CD8-positive, alpha-beta memory T cell (primary cell): Measurements from ENCODE around the gene MARCHF6. TPM values are rescaled to one million over a fixed set of nuclear protein-coding genes. Genes with fewer than 3 reads are reported as not detected.
A peak's percentile ranks its signal among the peaks of the same experiment; 100 is the strongest.

ENCODE experiments used
- CTCF ChIA-PET: fragments of 350-600 bp; sonication (Branson Sonifier 250); formaldehyde crosslinking; loops from one replicate; lab custom pipeline; 2021; ENCODE audit warnings: antibody characterized with exemption; lab: Charles Lee
- POLR2A ChIA-PET: fragments of 350-600 bp; sonication (Branson Sonifier 250); formaldehyde crosslinking; loops from one replicate; lab custom pipeline; 2021; ENCODE audit warnings: antibody characterized with exemption; lab: Charles Lee
- DNase-seq, 5 donors: peaks; one replicate each; pipeline versions ENCODE4 v3.0.0 to v3.0.0-alpha.2; 2020 to 2022; ENCODE audit warnings: mixed read lengths in 1 of 5
- H3K27ac ChIP-seq: one replicate; pipeline ENCODE4 v1.7.0; 2013; ENCODE audit warnings: low read depth, mild to moderate bottlenecking, low read length, moderate library complexity
- H3K27me3 ChIP-seq: 2 replicates; pipeline ENCODE4 v1.7.0; 2013; ENCODE audit warnings: low read length, mild to moderate bottlenecking; ENCODE audit not compliant: insufficient read depth, poor library complexity, severe bottlenecking
- H3K36me3 ChIP-seq: 2 replicates; pipeline ENCODE4 v1.7.0; 2013; ENCODE audit warnings: mild to moderate bottlenecking, low read length, moderate library complexity; ENCODE audit not compliant: insufficient read depth
- H3K4me1 ChIP-seq: 2 replicates; pipeline ENCODE4 v1.7.0; 2013; ENCODE audit warnings: mild to moderate bottlenecking, low read length, moderate library complexity; ENCODE audit not compliant: insufficient read depth
- H3K4me3 ChIP-seq: 2 replicates; pipeline ENCODE4 v1.7.0; 2013; ENCODE audit warnings: mild to moderate bottlenecking, low read length
- H3K9me3 ChIP-seq: 2 replicates; pipeline ENCODE4 v1.7.0; 2013; ENCODE audit warnings: mild to moderate bottlenecking, low read length
- H3K27ac Mint-ChIP-seq, 8 donors: one replicate each; pipeline ENCODE4 v1.8.0; 2020 to 2021; ENCODE audit warnings: mixed read lengths in 8 of 8, mild to moderate bottlenecking in 6 of 8, inconsistent platforms in 3 of 8, moderate library complexity in 3 of 8
- H3K27me3 Mint-ChIP-seq, 2 donors: one replicate each; pipeline ENCODE4 v1.8.0; 2020 to 2021; ENCODE audit warnings: mixed read lengths in 2 of 2, mild to moderate bottlenecking in 1 of 2, moderate library complexity in 1 of 2
- H3K36me3 Mint-ChIP-seq, 3 donors: one replicate each; pipeline ENCODE4 v1.8.0; 2020 to 2021; ENCODE audit warnings: mixed read lengths in 3 of 3, inconsistent platforms in 1 of 3, mild to moderate bottlenecking in 1 of 3
- H3K4me1 Mint-ChIP-seq, 3 donors: one replicate each; pipeline ENCODE4 v1.8.0; 2020 to 2021; ENCODE audit warnings: mixed read lengths in 3 of 3, inconsistent platforms in 1 of 3, mild to moderate bottlenecking in 1 of 3
- H3K4me3 Mint-ChIP-seq, 7 donors: one replicate each; pipeline ENCODE4 v1.8.0; 2020 to 2021; ENCODE audit warnings: mixed read lengths in 7 of 7, mild to moderate bottlenecking in 6 of 7, moderate library complexity in 4 of 7, inconsistent platforms in 2 of 7
- H3K9me3 Mint-ChIP-seq, 5 donors: one replicate each; pipeline ENCODE4 v1.8.0; 2020 to 2022; ENCODE audit warnings: mixed read lengths in 5 of 5, mild to moderate bottlenecking in 3 of 5, moderate library complexity in 2 of 5, inconsistent platforms in 1 of 5
- polyA plus RNA-seq: library from polyadenylated mRNA; unstranded; fragments of 300-500 nt; fragmentation: Illumina TruSeq; gene quantifications from one replicate; pipeline ENCODE4 v1.2.3, GENCODE V29; 2021
- total RNA-seq, 2 experiments: library from RNA; stranded (reverse); gene quantifications; one replicate each; pipeline ENCODE4 v1.2.3, GENCODE V29; 2021

Gene MARCHF6
- total and polyA plus RNA-seq, 3 experiments from 2014 or later = 54.2 to 110 (median 103) TPM

GRCh38 chr5:10319202-10319851 is 34.2 kb upstream of the MARCHF6 start:
- H3K9me3 Mint-ChIP-seq = peaks cover 0 to 3% (median 0%) of the 10 kb centered on the region in 5 donors
- DNase-seq = no peak
- CTCF ChIA-PET = interaction anchor here (1.0 kb wide), 1 partner anchor 35 kb away, joined by 3 read pairs; no protein-coding TSS in a partner anchor
- POLR2A ChIA-PET = no interaction called here
- Histone ChIP-seq H3K27me3 (no peaks in the 10 kb centered on the region), H3K4me1 (no peaks in the 10 kb centered on the region), H3K36me3 (no peaks in the 10 kb centered on the region), H3K4me3 (no peak overlapping the region), H3K9me3 (no peaks in the 10 kb centered on the region), H3K27ac (no peak overlapping the region)
- H3K4me1 Mint-ChIP-seq = no peaks in the 10 kb centered on the region
- H3K36me3 Mint-ChIP-seq = no peaks in the 10 kb centered on the region
- no peak overlapping the region for H3K4me3 Mint-ChIP-seq
- H3K27me3 Mint-ChIP-seq = peaks cover 10 to 15% of the 10 kb centered on the region in 2 donors
- H3K27ac Mint-ChIP-seq = no peak overlapping the region

- no peaks in the 10 kb centered on the region for H3K36me3 Mint-ChIP-seq
- Histone ChIP-seq H3K4me3 (no peak overlapping the region), H3K36me3 (no peaks in the 10 kb centered on the region), H3K9me3 (no peaks in the 10 kb centered on the region), H3K27me3 (no peaks in the 10 kb centered on the region), H3K27ac (no peak overlapping the region), H3K4me1 (no peaks in the 10 kb centered on the region)
- peak overlapping the region in 2 of 8 donors; percentile 38 to 62 for H3K27ac Mint-ChIP-seq
- H3K4me3 Mint-ChIP-seq = no peak overlapping the region
- no peaks in the 10 kb centered on the region for H3K4me1 Mint-ChIP-seq
- peaks cover 0 to 3% (median 0%) of the 10 kb centered on the region in 5 donors for H3K9me3 Mint-ChIP-seq
- ChIA-PET POLR2A (no interaction called here), CTCF (no interaction called here)
- peaks cover 8 to 15% of the 10 kb centered on the region in 2 donors for H3K27me3 Mint-ChIP-seq
- DNase-seq = no peak
Observed at GRCh38 chr5:10320793-10321192, 32.7 kb upstream of the MARCHF6 start.

- Histone ChIP-seq H3K9me3 (no peaks in the 10 kb centered on the region), H3K4me1 (no peaks in the 10 kb centered on the region), H3K27ac (no peak overlapping the region), H3K36me3 (no peaks in the 10 kb centered on the region), H3K4me3 (no peak overlapping the region), H3K27me3 (no peaks in the 10 kb centered on the region)
- no peak for DNase-seq
- Mint-ChIP-seq H3K4me3 (no peak overlapping the region), H3K27ac (no peak overlapping the region), H3K9me3 (peaks cover 0 to 3% (median 0%) of the 10 kb centered on the region in 5 donors), H3K36me3 (no peaks in the 10 kb centered on the region), H3K27me3 (peaks cover 3 to 15% of the 10 kb centered on the region in 2 donors), H3K4me1 (no peaks in the 10 kb centered on the region)
- ChIA-PET POLR2A (no interaction called here), CTCF (no interaction called here)
Observed at GRCh38 chr5:10321882-10322281, 31.6 kb upstream of the MARCHF6 start.

- Histone ChIP-seq H3K27ac (no peak overlapping the region), H3K4me1 (no peaks in the 10 kb centered on the region), H3K4me3 (no peak overlapping the region), H3K27me3 (no peaks in the 10 kb centered on the region), H3K36me3 (no peaks in the 10 kb centered on the region), H3K9me3 (no peaks in the 10 kb centered on the region)
- no peak overlapping the region for H3K27ac Mint-ChIP-seq
- H3K27me3 Mint-ChIP-seq = peaks cover 3 to 11% of the 10 kb centered on the region in 2 donors
- ChIA-PET CTCF (no interaction called here), POLR2A (no interaction called here)
- no peak for DNase-seq
- no peaks in the 10 kb centered on the region for H3K4me1 Mint-ChIP-seq
- no peaks in the 10 kb centered on the region for H3K36me3 Mint-ChIP-seq
- no peak overlapping the region for H3K4me3 Mint-ChIP-seq
- H3K9me3 Mint-ChIP-seq = no peaks in the 10 kb centered on the region
Observed at GRCh38 chr5:10323588-10324488, 29.7 kb upstream of the MARCHF6 start.

- ChIA-PET POLR2A (no interaction called here), CTCF (no interaction called here)
- DNase-seq = no peak
- Mint-ChIP-seq H3K36me3 (no peaks in the 10 kb centered on the region), H3K4me3 (no peak overlapping the region), H3K27me3 (peaks cover 3 to 4% of the 10 kb centered on the region in 2 donors), H3K27ac (no peak overlapping the region), H3K9me3 (no peaks in the 10 kb centered on the region), H3K4me1 (no peaks in the 10 kb centered on the region)
- no peak overlapping the region for H3K4me3 ChIP-seq
- no peaks in the 10 kb centered on the region for H3K9me3 ChIP-seq
- H3K36me3 ChIP-seq = no peaks in the 10 kb centered on the region
- H3K27ac ChIP-seq = no peak overlapping the region
- H3K27me3 ChIP-seq = no peaks in the 10 kb centered on the region
- no peaks in the 10 kb centered on the region for H3K4me1 ChIP-seq
Observed at GRCh38 chr5:10324518-10325370, 28.8 kb upstream of the MARCHF6 start.

- no peak overlapping the region for H3K27ac Mint-ChIP-seq
- ChIA-PET CTCF (interaction anchor here (1.0 kb wide), 1 partner anchor 17 kb away, joined by 3 read pairs; no protein-coding TSS in a partner anchor), POLR2A (no interaction called here)
- Histone ChIP-seq H3K27ac (no peak overlapping the region), H3K36me3 (no peaks in the 10 kb centered on the region), H3K4me3 (no peak overlapping the region), H3K9me3 (no peaks in the 10 kb centered on the region), H3K27me3 (no peaks in the 10 kb centered on the region), H3K4me1 (no peaks in the 10 kb centered on the region)
- H3K27me3 Mint-ChIP-seq = peaks cover 21 to 27% of the 10 kb centered on the region in 2 donors
- no peaks in the 10 kb centered on the region for H3K36me3 Mint-ChIP-seq
- peaks cover 1 to 4% (median 3%) of the 10 kb centered on the region in 3 donors for H3K4me1 Mint-ChIP-seq
- DNase-seq = no peak
- H3K9me3 Mint-ChIP-seq = no peaks in the 10 kb centered on the region
- H3K4me3 Mint-ChIP-seq = no peak overlapping the region
Observed at GRCh38 chr5:10328323-10328722, 25.2 kb upstream of the MARCHF6 start.

GRCh38 chr5:10329446-10329819 is 24.1 kb upstream of the MARCHF6 start:
- no peak overlapping the region for H3K4me3 Mint-ChIP-seq
- no peaks in the 10 kb centered on the region for H3K36me3 ChIP-seq
- no peak for DNase-seq
- no peaks in the 10 kb centered on the region for H3K36me3 Mint-ChIP-seq
- no peak overlapping the region for H3K27ac ChIP-seq
- H3K27me3 Mint-ChIP-seq = peaks cover 27 to 32% of the 10 kb centered on the region in 2 donors
- ChIA-PET CTCF (no interaction called here), POLR2A (no interaction called here)
- H3K9me3 Mint-ChIP-seq = no peaks in the 10 kb centered on the region
- peaks cover 5 to 6% (median 6%) of the 10 kb centered on the region in 3 donors for H3K4me1 Mint-ChIP-seq
- H3K27ac Mint-ChIP-seq = no peak overlapping the region
- H3K4me1 ChIP-seq = no peaks in the 10 kb centered on the region
- H3K27me3 ChIP-seq = peaks cover 8% of the 10 kb centered on the region
- no peak overlapping the region for H3K4me3 ChIP-seq
- H3K9me3 ChIP-seq = no peaks in the 10 kb centered on the region
